Measurements from ENCODE around the gene LBR.

LBR gene

GRCh38 chr1:225445639-225446594 is 18.1 kb upstream of the LBR start:
- H3K27ac ChIP-seq: peak overlapping the region; percentile 34
- TF ChIP-seq CTCF (IDR thresholded peaks at IDR 0.05): no peak

GRCh38 chr1:225442123-225442505 is 14.3 kb upstream of the LBR start:
- H3K27ac ChIP-seq: no peak overlapping the region
- TF ChIP-seq ZFX (IDR thresholded peaks at IDR 0.05; ENCODE audit: borderline replicate concordance): no peak
- no peak for TF ChIP-seq CTCF (IDR thresholded peaks at IDR 0.05)

- no peak overlapping the region for H3K27ac ChIP-seq
- TF ChIP-seq ZFX (IDR thresholded peaks at IDR 0.05; ENCODE audit: borderline replicate concordance): no peak
- TF ChIP-seq CTCF (IDR thresholded peaks at IDR 0.05): peak; percentile 82
Measured at GRCh38 chr1:225441314-225442122, 13.7 kb upstream of the LBR start.

- no peak overlapping the region for H3K27ac ChIP-seq
- no peak for TF ChIP-seq ZFX (IDR thresholded peaks at IDR 0.05; ENCODE audit: borderline replicate concordance)
- no peak for TF ChIP-seq CTCF (IDR thresholded peaks at IDR 0.05)
Measured at GRCh38 chr1:225440380-225441221, 12.8 kb upstream of the LBR start.

GRCh38 chr1:225437710-225438437 is 10.0 kb upstream of the LBR start:
- TF ChIP-seq ZFX (IDR thresholded peaks at IDR 0.05; ENCODE audit: borderline replicate concordance) (no peak), CTCF (IDR thresholded peaks at IDR 0.05) (peak; percentile 59)
- no peak overlapping the region for H3K27ac ChIP-seq

GRCh38 chr1:225435957-225436392 is 8.1 kb upstream of the LBR start:
- H3K27ac ChIP-seq: no peak overlapping the region
- no peak for TF ChIP-seq CTCF (IDR thresholded peaks at IDR 0.05)
- TF ChIP-seq ZFX (IDR thresholded peaks at IDR 0.05; ENCODE audit: borderline replicate concordance): no peak
